K562 (cell line): Measurements from ENCODE around the gene PPT2. TPM values are rescaled to one million over a fixed set of nuclear protein-coding genes. Genes with fewer than 3 reads are reported as not detected.

ENCODE experiments used
- CCAR2 ChIP-seq: fragments of 200-400 bp; formaldehyde crosslinking; IDR thresholded peaks from 2 replicates; pipeline ENCODE4 v1.6.1; 2017; ENCODE audit warnings: mild to moderate bottlenecking, low read depth, low read length
- E2F3 ChIP-seq: fragments of 250-450 bp; sonication (Bioruptor Pico); IDR thresholded peaks from 2 replicates; pipeline ENCODE4 v1.4.0; 2020; ENCODE audit warnings: mild to moderate bottlenecking
- MBD2 ChIP-seq: sonication (generic); IDR thresholded peaks from 2 replicates; pipeline ENCODE4 v1.6.1; 2016; ENCODE audit warnings: low read depth, borderline replicate concordance
- MTF1 ChIP-seq: fragments of 250-450 bp; sonication (Bioruptor Pico); IDR thresholded peaks from 2 replicates; pipeline ENCODE4 v1.9.0; 2021; ENCODE audit warnings: moderate library complexity, mild to moderate bottlenecking, inconsistent platforms, borderline replicate concordance
- SREBF2 ChIP-seq: sonication (generic); formaldehyde crosslinking; IDR thresholded peaks from 2 replicates; pipeline ENCODE4 v1.4.0; 2020; ENCODE audit warnings: mild to moderate bottlenecking, missing genetic modification reagents
- SRF ChIP-seq, 2 experiments: fragments of 250-450, 450-650 bp in 1 of 2; sonication (Bioruptor Pico) in 1 of 2; sonication (generic) in 1 of 2; formaldehyde crosslinking; IDR thresholded peaks; 2 replicates each; pipeline versions ENCODE4 v1.5.0 to v1.5.1; 2020 to 2022; ENCODE audit warnings: mild to moderate bottlenecking in 1 of 2, missing genetic modification reagents in 1 of 2
- ZNF253 ChIP-seq: fragments of 250-450 bp; sonication (Bioruptor Pico); conservative IDR thresholded peaks from 2 replicates; pipeline ENCODE4 v1.6.1; 2021; ENCODE audit warnings: mild to moderate bottlenecking
- ZNF830 ChIP-seq: fragments of 250-450 bp; sonication (Bioruptor Pico); IDR thresholded peaks from 2 replicates; pipeline ENCODE4 v1.5.0; 2021; ENCODE audit warnings: mild to moderate bottlenecking
- polyA plus RNA-seq, 8 experiments: library from polyadenylated mRNA; depleted of rRNA in 4 of 8; stranded (reverse) in 5 of 8; unstranded in 3 of 8; fragments of >200 nt; fragmentation: Nextera tagmentation in 2 of 8; fragmentation: Illumina TruSeq in 1 of 8; extraction: Ambion mirVana in 2 of 8; extraction: Trizol in 1 of 8; gene quantifications; 2 replicates each; pipeline versions ENCODE4 v1.2.1 to v1.2.3, GENCODE V29; 2011 to 2014; ENCODE audit warnings: inconsistent platforms in 1 of 8, missing spikeins in 1 of 8
- total RNA-seq, 7 experiments: library from RNA; depleted of rRNA in 6 of 7; stranded (reverse); fragments of >200 nt in 6 of 7; fragmentation: Illumina TruSeq in 2 of 7; extraction: Trizol in 2 of 7; gene quantifications; 2 replicates each; pipeline versions ENCODE4 v1.2.1 to v1.2.3, GENCODE V29; 2011 to 2021; ENCODE audit warnings: low replicate concordance in 1 of 7
- TF ChIP-seq, protein P1 (sequence below): IDR thresholded peaks from 2 replicates; pipeline ENCODE4 v1.6.1; 2012; ENCODE audit warnings: low read depth, low read length, improper control_type of control experiment, borderline replicate concordance
- TF ChIP-seq, protein P2 (sequence below): fragments of 450-650 bp; IDR thresholded peaks from 2 replicates; pipeline ENCODE4 v1.6.1; 2017; ENCODE audit warnings: antibody characterized with exemption, mild to moderate bottlenecking
- TF ChIP-seq, protein P3 (sequence below): fragments of 450-650 bp; formaldehyde crosslinking; IDR thresholded peaks from 2 replicates; pipeline ENCODE4 v1.4.0; 2022; ENCODE audit warnings: missing genetic modification characterization
- TF ChIP-seq, protein P4 (sequence below): fragments of 250-450 bp; sonication (Bioruptor Pico); IDR thresholded peaks from 2 replicates; pipeline ENCODE4 v1.8.0; 2022; ENCODE audit warnings: moderate library complexity, mild to moderate bottlenecking, inconsistent platforms
- TF ChIP-seq, protein P5 (sequence below): fragments of 250-450 bp; sonication (Bioruptor Pico); IDR thresholded peaks from 2 replicates; pipeline ENCODE4 v1.4.0; 2020; ENCODE audit warnings: mild to moderate bottlenecking, moderate library complexity, borderline replicate concordance
- TF ChIP-seq, protein P6 (sequence below): fragments of 450-650 bp; IDR thresholded peaks from 2 replicates; pipeline ENCODE4 v1.6.1; 2016; ENCODE audit warnings: low read depth, mild to moderate bottlenecking, moderate library complexity

The PPT2 gene
- total and polyA plus RNA-seq, 9 of the 15 experiments (the other 6 are each of a cell fraction or from before 2014, with no cell fraction given) = 27.4 to 98.8 (median 69.9) TPM

DNA sequence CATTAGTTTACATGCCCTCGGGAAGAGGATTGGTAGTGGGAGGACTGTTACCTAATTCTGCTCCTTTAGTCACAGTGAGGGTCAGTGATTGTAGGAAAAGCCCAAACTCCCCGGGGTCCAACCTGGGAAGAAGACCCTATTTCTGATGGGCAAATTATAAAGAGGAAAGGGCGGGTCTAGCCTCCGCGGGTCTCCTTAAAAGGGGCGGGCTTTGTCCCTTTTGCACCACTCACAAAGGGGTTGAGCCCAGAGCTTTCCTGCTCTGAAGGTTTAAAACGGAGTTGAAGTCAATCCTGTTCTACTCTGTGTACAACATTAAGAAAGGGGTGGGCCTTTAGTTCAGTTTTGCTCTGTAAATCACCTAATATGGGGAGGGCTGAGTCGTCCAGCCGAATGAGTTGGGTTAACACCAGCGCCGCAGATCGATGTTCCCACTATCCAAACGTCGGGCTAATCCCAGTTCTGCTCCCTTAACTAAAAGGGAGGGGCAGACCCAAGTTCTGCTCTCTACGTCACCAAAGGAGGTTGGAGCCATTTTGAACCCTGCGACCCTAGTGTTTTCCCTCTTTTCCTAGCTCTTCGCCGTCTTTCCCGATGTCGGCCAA lies 23.3 kb downstream of the PPT2 start (continued):
- TF ChIP-seq, protein P1, sequence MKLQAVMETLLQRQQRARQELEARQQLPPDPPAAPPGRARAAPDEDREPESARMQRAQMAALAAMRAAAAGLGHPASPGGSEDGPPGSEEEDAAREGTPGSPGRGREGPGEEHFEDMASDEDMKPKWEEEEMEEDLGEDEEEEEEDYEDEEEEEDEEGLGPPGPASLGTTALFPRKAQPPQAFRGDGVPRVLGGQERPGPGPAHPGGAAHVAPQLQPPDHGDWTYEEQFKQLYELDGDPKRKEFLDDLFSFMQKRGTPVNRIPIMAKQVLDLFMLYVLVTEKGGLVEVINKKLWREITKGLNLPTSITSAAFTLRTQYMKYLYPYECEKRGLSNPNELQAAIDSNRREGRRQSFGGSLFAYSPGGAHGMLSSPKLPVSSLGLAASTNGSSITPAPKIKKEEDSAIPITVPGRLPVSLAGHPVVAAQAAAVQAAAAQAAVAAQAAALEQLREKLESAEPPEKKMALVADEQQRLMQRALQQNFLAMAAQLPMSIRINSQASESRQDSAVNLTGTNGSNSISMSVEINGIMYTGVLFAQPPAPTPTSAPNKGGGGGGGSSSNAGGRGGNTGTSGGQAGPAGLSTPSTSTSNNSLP = 0 out of 2 replicates have a peak, but pooled peaks have one; percentile 24
- peak; percentile 89; the same call in 1 of the 2 replicates for TF ChIP-seq ZNF830 (CRISPR knock-in tag)
- TF ChIP-seq, protein P2, sequence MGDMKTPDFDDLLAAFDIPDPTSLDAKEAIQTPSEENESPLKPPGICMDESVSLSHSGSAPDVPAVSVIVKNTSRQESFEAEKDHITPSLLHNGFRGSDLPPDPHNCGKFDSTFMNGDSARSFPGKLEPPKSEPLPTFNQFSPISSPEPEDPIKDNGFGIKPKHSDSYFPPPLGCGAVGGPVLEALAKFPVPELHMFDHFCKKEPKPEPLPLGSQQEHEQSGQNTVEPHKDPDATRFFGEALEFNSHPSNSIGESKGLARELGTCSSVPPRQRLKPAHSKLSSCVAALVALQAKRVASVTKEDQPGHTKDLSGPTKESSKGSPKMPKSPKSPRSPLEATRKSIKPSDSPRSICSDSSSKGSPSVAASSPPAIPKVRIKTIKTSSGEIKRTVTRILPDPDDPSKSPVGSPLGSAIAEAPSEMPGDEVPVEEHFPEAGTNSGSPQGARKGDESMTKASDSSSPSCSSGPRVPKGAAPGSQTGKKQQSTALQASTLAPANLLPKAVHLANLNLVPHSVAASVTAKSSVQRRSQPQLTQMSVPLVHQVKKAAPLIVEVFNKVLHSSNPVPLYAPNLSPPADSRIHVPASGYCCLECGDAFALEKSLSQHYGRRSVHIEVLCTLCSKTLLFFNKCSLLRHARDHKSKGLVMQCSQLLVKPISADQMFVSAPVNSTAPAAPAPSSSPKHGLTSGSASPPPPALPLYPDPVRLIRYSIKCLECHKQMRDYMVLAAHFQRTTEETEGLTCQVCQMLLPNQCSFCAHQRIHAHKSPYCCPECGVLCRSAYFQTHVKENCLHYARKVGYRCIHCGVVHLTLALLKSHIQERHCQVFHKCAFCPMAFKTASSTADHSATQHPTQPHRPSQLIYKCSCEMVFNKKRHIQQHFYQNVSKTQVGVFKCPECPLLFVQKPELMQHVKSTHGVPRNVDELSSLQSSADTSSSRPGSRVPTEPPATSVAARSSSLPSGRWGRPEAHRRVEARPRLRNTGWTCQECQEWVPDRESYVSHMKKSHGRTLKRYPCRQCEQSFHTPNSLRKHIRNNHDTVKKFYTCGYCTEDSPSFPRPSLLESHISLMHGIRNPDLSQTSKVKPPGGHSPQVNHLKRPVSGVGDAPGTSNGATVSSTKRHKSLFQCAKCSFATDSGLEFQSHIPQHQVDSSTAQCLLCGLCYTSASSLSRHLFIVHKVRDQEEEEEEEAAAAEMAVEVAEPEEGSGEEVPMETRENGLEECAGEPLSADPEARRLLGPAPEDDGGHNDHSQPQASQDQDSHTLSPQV = peak; percentile 69; the same call in 1 of the 2 replicates
- TF ChIP-seq ZNF253 (CRISPR knock-in tag) = 0 out of 2 replicates have a peak, but pooled peaks have one; percentile 26
- TF ChIP-seq, protein P3, sequence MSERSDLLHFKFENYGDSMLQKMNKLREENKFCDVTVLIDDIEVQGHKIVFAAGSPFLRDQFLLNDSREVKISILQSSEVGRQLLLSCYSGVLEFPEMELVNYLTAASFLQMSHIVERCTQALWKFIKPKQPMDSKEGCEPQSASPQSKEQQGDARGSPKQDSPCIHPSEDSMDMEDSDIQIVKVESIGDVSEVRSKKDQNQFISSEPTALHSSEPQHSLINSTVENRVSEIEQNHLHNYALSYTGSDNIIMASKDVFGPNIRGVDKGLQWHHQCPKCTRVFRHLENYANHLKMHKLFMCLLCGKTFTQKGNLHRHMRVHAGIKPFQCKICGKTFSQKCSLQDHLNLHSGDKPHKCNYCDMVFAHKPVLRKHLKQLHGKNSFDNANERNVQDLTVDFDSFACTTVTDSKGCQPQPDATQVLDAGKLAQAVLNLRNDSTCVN (CRISPR knock-in tag) = 0 out of 2 replicates have a peak, but pooled peaks have one; percentile 77
- TF ChIP-seq SREBF2 (CRISPR knock-in tag) = 0 out of 2 replicates have a peak, but pooled peaks have one; percentile 79
- TF ChIP-seq, protein P4, sequence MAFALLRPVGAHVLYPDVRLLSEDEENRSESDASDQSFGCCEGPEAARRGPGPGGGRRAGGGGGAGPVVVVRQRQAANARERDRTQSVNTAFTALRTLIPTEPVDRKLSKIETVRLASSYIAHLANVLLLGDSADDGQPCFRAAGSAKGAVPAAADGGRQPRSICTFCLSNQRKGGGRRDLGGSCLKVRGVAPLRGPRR = 0 out of 2 replicates have a peak, but pooled peaks have one; percentile 29
- 0 out of 2 replicates have a peak, but pooled peaks have one; percentile 56 for TF ChIP-seq MTF1 (CRISPR knock-in tag)
- TF ChIP-seq CCAR2 = no peak
- peak in 1 of 2 experiments; percentile 60; a peak in 2 of 4 replicates for TF ChIP-seq SRF (CRISPR knock-in tag; IDR thresholded peaks at IDR 0.05)
- TF ChIP-seq, protein P5, sequence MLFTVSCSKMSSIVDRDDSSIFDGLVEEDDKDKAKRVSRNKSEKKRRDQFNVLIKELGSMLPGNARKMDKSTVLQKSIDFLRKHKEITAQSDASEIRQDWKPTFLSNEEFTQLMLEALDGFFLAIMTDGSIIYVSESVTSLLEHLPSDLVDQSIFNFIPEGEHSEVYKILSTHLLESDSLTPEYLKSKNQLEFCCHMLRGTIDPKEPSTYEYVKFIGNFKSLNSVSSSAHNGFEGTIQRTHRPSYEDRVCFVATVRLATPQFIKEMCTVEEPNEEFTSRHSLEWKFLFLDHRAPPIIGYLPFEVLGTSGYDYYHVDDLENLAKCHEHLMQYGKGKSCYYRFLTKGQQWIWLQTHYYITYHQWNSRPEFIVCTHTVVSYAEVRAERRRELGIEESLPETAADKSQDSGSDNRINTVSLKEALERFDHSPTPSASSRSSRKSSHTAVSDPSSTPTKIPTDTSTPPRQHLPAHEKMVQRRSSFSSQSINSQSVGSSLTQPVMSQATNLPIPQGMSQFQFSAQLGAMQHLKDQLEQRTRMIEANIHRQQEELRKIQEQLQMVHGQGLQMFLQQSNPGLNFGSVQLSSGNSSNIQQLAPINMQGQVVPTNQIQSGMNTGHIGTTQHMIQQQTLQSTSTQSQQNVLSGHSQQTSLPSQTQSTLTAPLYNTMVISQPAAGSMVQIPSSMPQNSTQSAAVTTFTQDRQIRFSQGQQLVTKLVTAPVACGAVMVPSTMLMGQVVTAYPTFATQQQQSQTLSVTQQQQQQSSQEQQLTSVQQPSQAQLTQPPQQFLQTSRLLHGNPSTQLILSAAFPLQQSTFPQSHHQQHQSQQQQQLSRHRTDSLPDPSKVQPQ (CRISPR knock-in tag) = peak; percentile 58; the same call in 1 of the 2 replicates
- TF ChIP-seq MBD2 = no peak; the same call in 1 of the 2 replicates
- peak; percentile 34; the same call in 1 of the 2 replicates for TF ChIP-seq E2F3 (CRISPR knock-in tag)
- TF ChIP-seq, protein P6, sequence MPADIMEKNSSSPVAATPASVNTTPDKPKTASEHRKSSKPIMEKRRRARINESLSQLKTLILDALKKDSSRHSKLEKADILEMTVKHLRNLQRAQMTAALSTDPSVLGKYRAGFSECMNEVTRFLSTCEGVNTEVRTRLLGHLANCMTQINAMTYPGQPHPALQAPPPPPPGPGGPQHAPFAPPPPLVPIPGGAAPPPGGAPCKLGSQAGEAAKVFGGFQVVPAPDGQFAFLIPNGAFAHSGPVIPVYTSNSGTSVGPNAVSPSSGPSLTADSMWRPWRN = peak; percentile 10; the same call in 1 of the 2 replicates
